OCI-LY7 (cell line): ENCODE data around the gene TNC.

Experiments
- CTCF ChIP-seq: fragments of 200-600 bp; sonication (generic); conservative IDR thresholded peaks from 2 replicates; pipeline ENCODE4 v1.5.1; 2014; ENCODE audit warnings: mild to moderate bottlenecking, antibody characterized with exemption, low read length, moderate library complexity, mixed read lengths
- EZH2phosphoT487 ChIP-seq: fragments of 200-600 bp; sonication (generic); IDR thresholded peaks from 2 replicates; pipeline ENCODE4 v1.6.1; 2018; ENCODE audit warnings: low read depth, borderline replicate concordance, mild to moderate bottlenecking, mixed run types, antibody characterized with exemption, low read length, moderate library complexity, mixed read lengths

- TF ChIP-seq CTCF (no peak), EZH2phosphoT487 (no peak)
Measured at GRCh38 chr9:115035841-115036612, 81.9 kb downstream of the TNC start.
